Measurements from ENCODE around the gene DDR1.

GRCh38 chr6:30887901-30888815, 3.8 kb downstream of the DDR1 start:
- TF ChIP-seq CTCF (IDR thresholded peaks at IDR 0.05) (no peak), POLR2A (IDR thresholded peaks at IDR 0.05) (no peak)

Data from tibial nerve (tissue), 3 donors.